ENCODE data around the gene FAM163B.

The FAM163B gene

GRCh38 chr9:133529457-133529856, 79.7 kb downstream of the FAM163B start:
- TF ChIP-seq EZH2 (IDR thresholded peaks at IDR 0.05; ENCODE audit: borderline replicate concordance, low read length): no peak
- TF ChIP-seq, protein P1, sequence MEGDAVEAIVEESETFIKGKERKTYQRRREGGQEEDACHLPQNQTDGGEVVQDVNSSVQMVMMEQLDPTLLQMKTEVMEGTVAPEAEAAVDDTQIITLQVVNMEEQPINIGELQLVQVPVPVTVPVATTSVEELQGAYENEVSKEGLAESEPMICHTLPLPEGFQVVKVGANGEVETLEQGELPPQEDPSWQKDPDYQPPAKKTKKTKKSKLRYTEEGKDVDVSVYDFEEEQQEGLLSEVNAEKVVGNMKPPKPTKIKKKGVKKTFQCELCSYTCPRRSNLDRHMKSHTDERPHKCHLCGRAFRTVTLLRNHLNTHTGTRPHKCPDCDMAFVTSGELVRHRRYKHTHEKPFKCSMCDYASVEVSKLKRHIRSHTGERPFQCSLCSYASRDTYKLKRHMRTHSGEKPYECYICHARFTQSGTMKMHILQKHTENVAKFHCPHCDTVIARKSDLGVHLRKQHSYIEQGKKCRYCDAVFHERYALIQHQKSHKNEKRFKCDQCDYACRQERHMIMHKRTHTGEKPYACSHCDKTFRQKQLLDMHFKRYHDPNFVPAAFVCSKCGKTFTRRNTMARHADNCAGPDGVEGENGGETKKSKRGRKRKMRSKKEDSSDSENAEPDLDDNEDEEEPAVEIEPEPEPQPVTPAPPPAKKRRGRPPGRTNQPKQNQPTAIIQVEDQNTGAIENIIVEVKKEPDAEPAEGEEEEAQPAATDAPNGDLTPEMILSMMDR (IDR thresholded peaks at IDR 0.05; ENCODE audit: low read length): no peak
- no peak overlapping the region for H2AFZ ChIP-seq (ENCODE audit: low read length)
- no peak overlapping the region for H3K4me2 ChIP-seq (ENCODE audit: low read length)
- no peaks in the 10 kb centered on the region for H3K9me2 ChIP-seq (ENCODE audit: low read depth, low read length)
- no peaks in the 10 kb centered on the region for H3F3A ChIP-seq (ENCODE audit: insufficient read depth, low read length)
- no peaks in the 10 kb centered on the region for H3K4me1 ChIP-seq (ENCODE audit: insufficient read depth, low read length, severe bottlenecking)
- no peak overlapping the region for H3K9ac ChIP-seq (ENCODE audit: low read length)
- no peaks in the 10 kb centered on the region for H3K9me3 ChIP-seq (ENCODE audit: low read length)
- H3K27ac ChIP-seq (ENCODE audit: low read depth, low read length, poor library complexity, severe bottlenecking): no peak overlapping the region
- H3K79me2 ChIP-seq (ENCODE audit: insufficient read depth, low read length): no peaks in the 10 kb centered on the region
- peaks cover 21% of the 10 kb centered on the region for H3K27me3 ChIP-seq (ENCODE audit: insufficient read depth, low read length)
- no peaks in the 10 kb centered on the region for H3K36me3 ChIP-seq (ENCODE audit: insufficient read depth, low read length)
- H4K20me1 ChIP-seq (ENCODE audit: insufficient read depth, low read length): no peaks in the 10 kb centered on the region
- no peak overlapping the region for H3K4me3 ChIP-seq (ENCODE audit: low read depth, low read length, poor library complexity, severe bottlenecking)

DNA sequence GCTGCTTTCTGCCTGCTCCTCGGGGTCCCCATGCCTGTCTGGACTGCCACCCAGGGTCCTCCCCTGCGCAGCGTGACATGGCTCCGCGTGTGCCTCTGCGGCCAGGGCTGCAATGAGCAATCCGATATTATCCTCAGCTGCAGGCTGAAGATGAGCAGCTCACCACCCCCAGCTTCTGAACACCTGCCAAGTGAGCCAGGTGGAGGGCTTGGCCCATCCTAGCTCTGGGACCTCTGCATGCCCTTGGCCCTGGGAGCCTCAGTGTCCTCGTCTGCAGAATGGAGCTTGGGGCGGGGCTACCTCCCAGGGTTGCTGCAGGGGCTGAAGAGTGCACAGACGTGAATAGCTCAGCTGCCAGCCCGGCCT, 80.3 kb downstream of the FAM163B start:
- Histone ChIP-seq H3F3A (ENCODE audit: insufficient read depth, low read length) (no peaks in the 10 kb centered on the region), H3K27me3 (ENCODE audit: insufficient read depth, low read length) (peaks cover 24% of the 10 kb centered on the region), H3K36me3 (ENCODE audit: insufficient read depth, low read length) (no peaks in the 10 kb centered on the region), H3K27ac (ENCODE audit: low read depth, low read length, poor library complexity, severe bottlenecking) (no peak overlapping the region), H3K4me2 (ENCODE audit: low read length) (no peak overlapping the region), H3K9me2 (ENCODE audit: low read depth, low read length) (no peaks in the 10 kb centered on the region), H4K20me1 (ENCODE audit: insufficient read depth, low read length) (no peaks in the 10 kb centered on the region), H3K4me3 (ENCODE audit: low read depth, low read length, poor library complexity, severe bottlenecking) (no peak overlapping the region), H3K79me2 (ENCODE audit: insufficient read depth, low read length) (no peaks in the 10 kb centered on the region), H3K4me1 (ENCODE audit: insufficient read depth, low read length, severe bottlenecking) (no peaks in the 10 kb centered on the region), H3K9me3 (ENCODE audit: low read length) (no peaks in the 10 kb centered on the region), H3K9ac (ENCODE audit: low read length) (no peak overlapping the region), H2AFZ (ENCODE audit: low read length) (no peak overlapping the region)
- TF ChIP-seq, protein P1 (IDR thresholded peaks at IDR 0.05; ENCODE audit: low read length): no peak
- no peak for TF ChIP-seq EZH2 (IDR thresholded peaks at IDR 0.05; ENCODE audit: borderline replicate concordance, low read length)

GRCh38 chr9:133528001-133528875, 81.0 kb downstream of the FAM163B start:
- no peak overlapping the region for H3K27ac ChIP-seq (ENCODE audit: low read depth, low read length, poor library complexity, severe bottlenecking)
- no peak overlapping the region for H2AFZ ChIP-seq (ENCODE audit: low read length)
- no peak overlapping the region for H3K4me3 ChIP-seq (ENCODE audit: low read depth, low read length, poor library complexity, severe bottlenecking)
- H3F3A ChIP-seq (ENCODE audit: insufficient read depth, low read length): no peaks in the 10 kb centered on the region
- H3K4me2 ChIP-seq (ENCODE audit: low read length): no peak overlapping the region
- no peak overlapping the region for H3K9ac ChIP-seq (ENCODE audit: low read length)
- no peaks in the 10 kb centered on the region for H3K36me3 ChIP-seq (ENCODE audit: insufficient read depth, low read length)
- no peaks in the 10 kb centered on the region for H4K20me1 ChIP-seq (ENCODE audit: insufficient read depth, low read length)
- H3K4me1 ChIP-seq (ENCODE audit: insufficient read depth, low read length, severe bottlenecking): no peaks in the 10 kb centered on the region
- no peaks in the 10 kb centered on the region for H3K79me2 ChIP-seq (ENCODE audit: insufficient read depth, low read length)
- TF ChIP-seq, protein P1 (IDR thresholded peaks at IDR 0.05; ENCODE audit: low read length): no peak
- no peak for TF ChIP-seq EZH2 (IDR thresholded peaks at IDR 0.05; ENCODE audit: borderline replicate concordance, low read length)
- no peaks in the 10 kb centered on the region for H3K9me2 ChIP-seq (ENCODE audit: low read depth, low read length)
- peaks cover 26% of the 10 kb centered on the region for H3K27me3 ChIP-seq (ENCODE audit: insufficient read depth, low read length)
- no peaks in the 10 kb centered on the region for H3K9me3 ChIP-seq (ENCODE audit: low read length)
